AG10803 (cell line): Measurements from ENCODE around the gene DISP3.
"Not testable (repeated sequence)": the region's sequence is repeated elsewhere in the genome, so short reads cannot be mapped to it uniquely, and the experiment has no call there.

Source experiments
- DNase-seq: peaks from one replicate; pipeline ENCODE4 v3.0.0; 2010; ENCODE audit warnings: low read depth
- H3K4me3 ChIP-seq: 2 replicates; pipeline ENCODE4 v1.5.1; 2011; ENCODE audit warnings: mild to moderate bottlenecking, low read length, control low read depth
- TF ChIP-seq, protein P1 (sequence below): conservative IDR thresholded peaks from 2 replicates; pipeline ENCODE4 v1.5.1; 2011; ENCODE audit warnings: mild to moderate bottlenecking, low read length, control low read depth, inconsistent platforms

The DISP3 gene

DNA sequence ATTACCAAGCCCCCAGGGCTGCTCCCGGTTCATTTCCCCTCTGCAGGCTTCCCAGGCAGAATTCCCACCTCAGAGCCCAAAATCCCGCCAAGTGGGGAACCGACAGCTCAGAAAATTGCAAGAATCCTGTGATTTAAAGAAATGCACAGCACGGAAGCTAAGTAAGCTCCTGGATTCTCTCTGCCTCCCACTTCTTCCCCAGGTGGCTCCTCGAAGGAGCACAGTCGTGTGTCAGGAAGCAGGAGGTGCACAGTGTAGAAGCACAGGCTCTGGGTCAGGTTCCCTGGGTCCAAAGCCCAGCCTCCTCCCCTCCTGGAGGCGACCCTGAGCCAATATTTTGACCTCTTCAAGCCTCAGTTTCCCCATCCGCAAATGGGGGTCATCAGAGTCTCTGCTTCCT is 100.6 kb downstream of the DISP3 start:
- no peak overlapping the region for H3K4me3 ChIP-seq
- TF ChIP-seq, protein P1, sequence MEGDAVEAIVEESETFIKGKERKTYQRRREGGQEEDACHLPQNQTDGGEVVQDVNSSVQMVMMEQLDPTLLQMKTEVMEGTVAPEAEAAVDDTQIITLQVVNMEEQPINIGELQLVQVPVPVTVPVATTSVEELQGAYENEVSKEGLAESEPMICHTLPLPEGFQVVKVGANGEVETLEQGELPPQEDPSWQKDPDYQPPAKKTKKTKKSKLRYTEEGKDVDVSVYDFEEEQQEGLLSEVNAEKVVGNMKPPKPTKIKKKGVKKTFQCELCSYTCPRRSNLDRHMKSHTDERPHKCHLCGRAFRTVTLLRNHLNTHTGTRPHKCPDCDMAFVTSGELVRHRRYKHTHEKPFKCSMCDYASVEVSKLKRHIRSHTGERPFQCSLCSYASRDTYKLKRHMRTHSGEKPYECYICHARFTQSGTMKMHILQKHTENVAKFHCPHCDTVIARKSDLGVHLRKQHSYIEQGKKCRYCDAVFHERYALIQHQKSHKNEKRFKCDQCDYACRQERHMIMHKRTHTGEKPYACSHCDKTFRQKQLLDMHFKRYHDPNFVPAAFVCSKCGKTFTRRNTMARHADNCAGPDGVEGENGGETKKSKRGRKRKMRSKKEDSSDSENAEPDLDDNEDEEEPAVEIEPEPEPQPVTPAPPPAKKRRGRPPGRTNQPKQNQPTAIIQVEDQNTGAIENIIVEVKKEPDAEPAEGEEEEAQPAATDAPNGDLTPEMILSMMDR, result no peak
- DNase-seq, result no peak

GRCh38 chr1:11580049-11580448 is 101.1 kb downstream of the DISP3 start:
- H3K4me3 ChIP-seq, DNase-seq: not testable (repeated sequence)

- no peak overlapping the region for H3K4me3 ChIP-seq
- DNase-seq, result no peak
- TF ChIP-seq, protein P1, result no peak
Measured at GRCh38 chr1:11581445-11581991, 102.6 kb downstream of the DISP3 start.

DNA sequence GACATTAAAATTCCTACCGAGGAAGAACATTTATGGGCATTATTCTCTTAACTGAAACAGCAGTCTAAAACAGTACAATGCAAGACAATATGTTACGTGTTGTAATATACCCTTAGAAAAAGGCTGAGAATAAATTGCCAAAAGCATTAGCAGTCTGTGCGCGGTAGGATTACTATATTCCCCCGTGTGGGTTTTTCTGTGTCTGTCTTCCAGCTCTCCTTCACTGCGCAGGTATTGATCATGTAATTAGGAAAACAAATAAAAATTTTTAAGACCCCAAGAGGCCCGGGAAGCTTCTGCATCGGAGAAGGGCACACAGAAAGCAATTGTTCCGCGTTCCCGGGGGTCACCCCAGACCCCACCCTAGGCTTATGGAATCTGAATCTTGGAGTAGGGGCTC is 106.4 kb downstream of the DISP3 start:
- no peak overlapping the region for H3K4me3 ChIP-seq
- TF ChIP-seq, protein P1, result no peak
- DNase-seq, result no peak
